ENCODE data around the gene FAM222B.

The FAM222B gene

GRCh38 chr17:28710861-28711722 lies 131.5 kb downstream of the FAM222B start:
- peak; percentile 89 to 93 for ATAC-seq

DNA sequence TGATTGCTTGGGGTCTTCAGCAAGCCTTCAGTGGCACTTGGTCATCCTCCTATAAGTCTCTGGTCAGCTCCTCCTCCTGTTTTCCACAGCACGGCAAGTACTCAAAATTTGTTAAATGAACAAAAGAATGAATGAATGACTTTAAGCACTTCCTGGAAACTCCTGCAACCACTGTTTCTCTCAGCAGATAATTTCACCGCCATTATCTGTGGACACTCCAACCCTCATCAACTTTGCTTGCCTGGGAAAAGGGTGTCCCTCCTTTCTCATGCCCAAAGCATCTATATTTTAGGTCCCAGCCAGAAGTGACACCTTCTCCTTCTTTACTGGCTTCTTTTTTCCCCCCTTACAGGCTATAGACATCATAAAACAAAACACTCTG lies 135.3 kb downstream of the FAM222B start:
- no peak for ATAC-seq

- ATAC-seq, result no peak
Observed at GRCh38 chr17:28706471-28707338, 135.9 kb downstream of the FAM222B start.
